ENCODE measurements around the gene BRIP1.

DNA sequence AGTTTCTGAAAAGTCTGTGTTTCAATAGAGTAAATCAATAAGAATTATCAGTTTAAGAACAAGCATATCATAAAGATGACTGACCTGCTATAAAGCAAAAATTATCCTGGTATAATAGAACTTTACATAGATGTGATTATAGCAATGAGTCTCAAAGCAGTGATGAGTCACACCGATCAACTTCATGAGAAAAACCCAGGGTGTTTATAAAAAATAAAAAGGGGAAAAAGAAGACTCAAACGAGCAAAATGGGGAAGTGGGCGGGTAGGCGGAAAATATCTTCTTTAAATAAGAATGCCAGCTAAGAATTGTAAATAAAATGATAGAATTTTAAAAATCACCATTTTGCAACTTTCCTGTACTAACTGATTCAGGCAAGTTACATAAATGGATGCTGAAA lies 46.8 kb downstream of the BRIP1 start:
- TF ChIP-seq HCFC1 (IDR thresholded peaks at IDR 0.05; ENCODE audit: low read length): no peak
- no peak for TF ChIP-seq TAF1 (IDR thresholded peaks at IDR 0.05; ENCODE audit: borderline replicate concordance, low read depth, low read length)
- no peak; a peak in 1 of 4 replicates for TF ChIP-seq CEBPB (IDR thresholded peaks at IDR 0.05; ENCODE audit: borderline replicate concordance in 1 of 2, low read depth in 2 of 2, low read length in 2 of 2)
- TF ChIP-seq, protein P1, sequence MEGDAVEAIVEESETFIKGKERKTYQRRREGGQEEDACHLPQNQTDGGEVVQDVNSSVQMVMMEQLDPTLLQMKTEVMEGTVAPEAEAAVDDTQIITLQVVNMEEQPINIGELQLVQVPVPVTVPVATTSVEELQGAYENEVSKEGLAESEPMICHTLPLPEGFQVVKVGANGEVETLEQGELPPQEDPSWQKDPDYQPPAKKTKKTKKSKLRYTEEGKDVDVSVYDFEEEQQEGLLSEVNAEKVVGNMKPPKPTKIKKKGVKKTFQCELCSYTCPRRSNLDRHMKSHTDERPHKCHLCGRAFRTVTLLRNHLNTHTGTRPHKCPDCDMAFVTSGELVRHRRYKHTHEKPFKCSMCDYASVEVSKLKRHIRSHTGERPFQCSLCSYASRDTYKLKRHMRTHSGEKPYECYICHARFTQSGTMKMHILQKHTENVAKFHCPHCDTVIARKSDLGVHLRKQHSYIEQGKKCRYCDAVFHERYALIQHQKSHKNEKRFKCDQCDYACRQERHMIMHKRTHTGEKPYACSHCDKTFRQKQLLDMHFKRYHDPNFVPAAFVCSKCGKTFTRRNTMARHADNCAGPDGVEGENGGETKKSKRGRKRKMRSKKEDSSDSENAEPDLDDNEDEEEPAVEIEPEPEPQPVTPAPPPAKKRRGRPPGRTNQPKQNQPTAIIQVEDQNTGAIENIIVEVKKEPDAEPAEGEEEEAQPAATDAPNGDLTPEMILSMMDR (IDR thresholded peaks at IDR 0.05 in 2 of 3, conservative IDR thresholded peaks at IDR 0.05 in 1 of 3; ENCODE audit: control insufficient read depth in 2 of 3, extremely low read depth in 1 of 3, insufficient read depth in 1 of 3, low read depth in 3 of 3, low read length in 3 of 3): no peak
- TF ChIP-seq, protein P2, sequence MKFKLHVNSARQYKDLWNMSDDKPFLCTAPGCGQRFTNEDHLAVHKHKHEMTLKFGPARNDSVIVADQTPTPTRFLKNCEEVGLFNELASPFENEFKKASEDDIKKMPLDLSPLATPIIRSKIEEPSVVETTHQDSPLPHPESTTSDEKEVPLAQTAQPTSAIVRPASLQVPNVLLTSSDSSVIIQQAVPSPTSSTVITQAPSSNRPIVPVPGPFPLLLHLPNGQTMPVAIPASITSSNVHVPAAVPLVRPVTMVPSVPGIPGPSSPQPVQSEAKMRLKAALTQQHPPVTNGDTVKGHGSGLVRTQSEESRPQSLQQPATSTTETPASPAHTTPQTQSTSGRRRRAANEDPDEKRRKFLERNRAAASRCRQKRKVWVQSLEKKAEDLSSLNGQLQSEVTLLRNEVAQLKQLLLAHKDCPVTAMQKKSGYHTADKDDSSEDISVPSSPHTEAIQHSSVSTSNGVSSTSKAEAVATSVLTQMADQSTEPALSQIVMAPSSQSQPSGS (IDR thresholded peaks at IDR 0.05; ENCODE audit: low read length): no peak
- TF ChIP-seq YY1 (IDR thresholded peaks at IDR 0.05; ENCODE audit: low read depth, low read length): no peak
- TF ChIP-seq POLR2AphosphoS5 (IDR thresholded peaks at IDR 0.05; ENCODE audit: low read length): no peak
- no peak for TF ChIP-seq JUND (IDR thresholded peaks at IDR 0.05; ENCODE audit: low read depth, low read length)
- no peak for TF ChIP-seq TCF12 (IDR thresholded peaks at IDR 0.05; ENCODE audit: low read depth, low read length)
- no peak for TF ChIP-seq TCF7 (IDR thresholded peaks at IDR 0.05; ENCODE audit: borderline replicate concordance)
